ENCODE measurements around the gene RINL.

RINL gene

GRCh38 chr19:38850976-38851621, 27.0 kb downstream of the RINL start:
- Histone ChIP-seq H3K4me3 (ENCODE audit: low read depth in 1 of 5, low read length in 5 of 5) (peak overlapping the region; percentile 54 to 91 (median 80)), H3K9me3 (ENCODE audit: control insufficient read depth in 5 of 5, low read length in 5 of 5) (no peaks in the 10 kb centered on the region), H3K27ac (ENCODE audit: low read depth, low read length) (peak overlapping the region; percentile 96), H3K36me3 (ENCODE audit: control insufficient read depth in 5 of 5, insufficient read depth in 5 of 5, low read length in 5 of 5) (peaks cover 2 to 18% (median 17%) of the 10 kb centered on the region in 5 donors), H3K9ac (ENCODE audit: low read length in 5 of 5) (peak overlapping the region; percentile 69 to 88 (median 80)), H3K27me3 (ENCODE audit: control insufficient read depth in 5 of 5, insufficient read depth in 4 of 5, low read length in 5 of 5) (no peaks in the 10 kb centered on the region), H3K4me1 (ENCODE audit: control insufficient read depth in 5 of 5, insufficient read depth in 5 of 5, low read length in 5 of 5) (peaks cover 16 to 44% (median 41%) of the 10 kb centered on the region in 5 donors)

DNA sequence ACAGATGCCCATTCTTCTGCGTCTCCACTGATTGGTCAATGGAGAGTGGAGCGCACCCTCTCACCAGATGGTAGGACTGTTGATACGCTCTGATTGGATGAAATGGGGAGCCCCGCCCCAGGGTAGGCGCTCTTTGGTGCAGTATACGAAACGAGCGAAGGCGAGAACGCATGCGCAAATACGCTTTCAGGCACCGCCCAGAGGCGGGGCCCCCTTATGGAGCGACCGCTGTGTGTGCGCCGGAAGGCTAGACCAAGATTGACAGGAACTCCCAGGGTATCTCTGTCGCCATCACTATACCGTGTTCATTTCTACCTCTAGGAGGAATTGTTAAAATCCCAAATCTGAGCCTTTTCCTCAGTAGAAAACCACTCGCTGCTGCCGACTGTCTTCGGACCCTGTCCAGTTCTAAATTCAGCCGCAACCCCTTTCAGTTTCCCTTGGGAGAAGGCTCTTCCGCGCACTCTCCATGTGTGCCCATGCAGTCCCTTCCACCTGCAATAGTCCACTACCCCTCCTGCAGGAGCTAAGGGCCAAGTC, 27.6 kb downstream of the RINL start:
- Histone ChIP-seq H3K27me3 (ENCODE audit: control insufficient read depth in 5 of 5, insufficient read depth in 4 of 5, low read length in 5 of 5) (no peaks in the 10 kb centered on the region), H3K9ac (ENCODE audit: low read length in 5 of 5) (peak overlapping the region; percentile 69 to 88 (median 80)), H3K27ac (ENCODE audit: low read depth, low read length) (peak overlapping the region; percentile 96), H3K4me1 (ENCODE audit: control insufficient read depth in 5 of 5, insufficient read depth in 5 of 5, low read length in 5 of 5) (peaks cover 16 to 44% (median 41%) of the 10 kb centered on the region in 5 donors), H3K36me3 (ENCODE audit: control insufficient read depth in 5 of 5, insufficient read depth in 5 of 5, low read length in 5 of 5) (peaks cover 2 to 24% (median 22%) of the 10 kb centered on the region in 5 donors), H3K4me3 (ENCODE audit: low read depth in 1 of 5, low read length in 5 of 5) (peak overlapping the region; percentile 54 to 91 (median 80)), H3K9me3 (ENCODE audit: control insufficient read depth in 5 of 5, low read length in 5 of 5) (no peaks in the 10 kb centered on the region)

- Histone ChIP-seq H3K27me3 (ENCODE audit: control insufficient read depth in 5 of 5, insufficient read depth in 4 of 5, low read length in 5 of 5) (no peaks in the 10 kb centered on the region), H3K9me3 (ENCODE audit: control insufficient read depth in 5 of 5, low read length in 5 of 5) (no peaks in the 10 kb centered on the region), H3K4me3 (ENCODE audit: low read depth in 1 of 5, low read length in 5 of 5) (peak within 1 kb of the TSS; percentile 71 to 91 (median 80)), H3K27ac (ENCODE audit: low read depth, low read length) (peak within 1 kb of the TSS; percentile 97), H3K9ac (ENCODE audit: low read length in 5 of 5) (peak within 1 kb of the TSS; percentile 77 to 88 (median 85)), H3K36me3 (ENCODE audit: control insufficient read depth in 5 of 5, insufficient read depth in 5 of 5, low read length in 5 of 5) (peaks cover 2 to 29% (median 28%) of the 10 kb centered on the region in 5 donors), H3K4me1 (ENCODE audit: control insufficient read depth in 5 of 5, insufficient read depth in 5 of 5, low read length in 5 of 5) (peaks cover 16 to 46% (median 41%) of the 10 kb centered on the region in 5 donors)
These were observed 28.1 kb downstream of the RINL start, which contains the start of gene HNRNPL for GRCh38 chr19:38849860-38850435. Gene HNRNPL, minus strand, starts transcription at chr19:38849986. Its CDS starts 20 bp downstream, at chr19:38849966.

- H3K9ac ChIP-seq (ENCODE audit: low read length in 5 of 5): peak overlapping the region; percentile 32 to 88 (median 81)
- no peaks in the 10 kb centered on the region for H3K27me3 ChIP-seq (ENCODE audit: control insufficient read depth in 5 of 5, insufficient read depth in 4 of 5, low read length in 5 of 5)
- H3K27ac ChIP-seq (ENCODE audit: low read depth, low read length): peak overlapping the region; percentile 97
These were observed 28.8 kb downstream of the RINL start for GRCh38 chr19:38849147-38849859.

GRCh38 chr19:38848299-38849146, 29.6 kb downstream of the RINL start:
- Histone ChIP-seq H3K36me3 (ENCODE audit: control insufficient read depth in 5 of 5, insufficient read depth in 5 of 5, low read length in 5 of 5) (peaks cover 2 to 43% (median 42%) of the 10 kb centered on the region in 5 donors), H3K9me3 (ENCODE audit: control insufficient read depth in 5 of 5, low read length in 5 of 5) (no peaks in the 10 kb centered on the region), H3K4me1 (ENCODE audit: control insufficient read depth in 5 of 5, insufficient read depth in 5 of 5, low read length in 5 of 5) (peaks cover 16 to 46% (median 41%) of the 10 kb centered on the region in 5 donors), H3K4me3 (ENCODE audit: low read depth in 1 of 5, low read length in 5 of 5) (peak overlapping the region; percentile 55 to 75 (median 73)), H3K27ac (ENCODE audit: low read depth, low read length) (peak overlapping the region; percentile 97), H3K27me3 (ENCODE audit: control insufficient read depth in 5 of 5, insufficient read depth in 4 of 5, low read length in 5 of 5) (no peaks in the 10 kb centered on the region), H3K9ac (ENCODE audit: low read length in 5 of 5) (peak overlapping the region; percentile 32 to 88 (median 81))

More at GRCh38 chr19:38849147-38849859, 28.8 kb downstream of the RINL start:
- Histone ChIP-seq H3K9me3 (ENCODE audit: control insufficient read depth in 5 of 5, low read length in 5 of 5) (no peaks in the 10 kb centered on the region), H3K4me3 (ENCODE audit: low read depth in 1 of 5, low read length in 5 of 5) (peak overlapping the region; percentile 59 to 75 (median 73)), H3K4me1 (ENCODE audit: control insufficient read depth in 5 of 5, insufficient read depth in 5 of 5, low read length in 5 of 5) (peaks cover 16 to 46% (median 41%) of the 10 kb centered on the region in 5 donors), H3K36me3 (ENCODE audit: control insufficient read depth in 5 of 5, insufficient read depth in 5 of 5, low read length in 5 of 5) (peaks cover 2 to 35% (median 35%) of the 10 kb centered on the region in 5 donors)

GRCh38 chr19:38846097-38846496, 32.0 kb downstream of the RINL start:
- no peak overlapping the region for H3K27ac ChIP-seq (ENCODE audit: low read depth, low read length)
- no peaks in the 10 kb centered on the region for H3K27me3 ChIP-seq (ENCODE audit: control insufficient read depth in 5 of 5, insufficient read depth in 4 of 5, low read length in 5 of 5)
- H3K4me1 ChIP-seq (ENCODE audit: control insufficient read depth in 5 of 5, insufficient read depth in 5 of 5, low read length in 5 of 5): peaks cover 13 to 37% (median 33%) of the 10 kb centered on the region in 5 donors
- H3K9me3 ChIP-seq (ENCODE audit: control insufficient read depth in 5 of 5, low read length in 5 of 5): no peaks in the 10 kb centered on the region
- no peak overlapping the region for H3K4me3 ChIP-seq (ENCODE audit: low read depth in 1 of 5, low read length in 5 of 5)
- H3K36me3 ChIP-seq (ENCODE audit: control insufficient read depth in 5 of 5, insufficient read depth in 5 of 5, low read length in 5 of 5): peaks cover 8 to 67% (median 66%) of the 10 kb centered on the region in 5 donors
- H3K9ac ChIP-seq (ENCODE audit: low read length in 5 of 5): no peak overlapping the region

GRCh38 chr19:38845374-38846024, 32.6 kb downstream of the RINL start:
- Histone ChIP-seq H3K27me3 (ENCODE audit: control insufficient read depth in 5 of 5, insufficient read depth in 4 of 5, low read length in 5 of 5) (no peaks in the 10 kb centered on the region), H3K9me3 (ENCODE audit: control insufficient read depth in 5 of 5, low read length in 5 of 5) (no peaks in the 10 kb centered on the region), H3K9ac (ENCODE audit: low read length in 5 of 5) (no peak overlapping the region), H3K36me3 (ENCODE audit: control insufficient read depth in 5 of 5, insufficient read depth in 5 of 5, low read length in 5 of 5) (peaks cover 8 to 73% (median 72%) of the 10 kb centered on the region in 5 donors), H3K27ac (ENCODE audit: low read depth, low read length) (no peak overlapping the region), H3K4me3 (ENCODE audit: low read depth in 1 of 5, low read length in 5 of 5) (no peak overlapping the region), H3K4me1 (ENCODE audit: control insufficient read depth in 5 of 5, insufficient read depth in 5 of 5, low read length in 5 of 5) (peaks cover 12 to 36% (median 33%) of the 10 kb centered on the region in 5 donors)

- Histone ChIP-seq H3K27me3 (ENCODE audit: control insufficient read depth in 5 of 5, insufficient read depth in 4 of 5, low read length in 5 of 5) (no peaks in the 10 kb centered on the region), H3K4me1 (ENCODE audit: control insufficient read depth in 5 of 5, insufficient read depth in 5 of 5, low read length in 5 of 5) (peaks cover 7 to 36% (median 33%) of the 10 kb centered on the region in 5 donors), H3K4me3 (ENCODE audit: low read depth in 1 of 5, low read length in 5 of 5) (no peak overlapping the region), H3K9ac (ENCODE audit: low read length in 5 of 5) (no peak overlapping the region), H3K36me3 (ENCODE audit: control insufficient read depth in 5 of 5, insufficient read depth in 5 of 5, low read length in 5 of 5) (peaks cover 8 to 86% (median 84%) of the 10 kb centered on the region in 5 donors), H3K9me3 (ENCODE audit: control insufficient read depth in 5 of 5, low read length in 5 of 5) (no peaks in the 10 kb centered on the region), H3K27ac (ENCODE audit: low read depth, low read length) (peak overlapping the region; percentile 23)
These were observed 33.9 kb downstream of the RINL start for GRCh38 chr19:38844093-38844686.

All from subcutaneous abdominal adipose tissue (tissue), 5 donors.